ENCODE data around the gene NDUFAF5. TPM values are rescaled to one million over a fixed set of nuclear protein-coding genes. Genes with fewer than 3 reads are reported as not detected.
A peak's percentile ranks its signal among the peaks of the same experiment; 100 is the strongest.

Gene NDUFAF5
- total RNA-seq, 4 donors from 2014 or later, result 14.5 to 33.6 (median 16.8) TPM

- TF ChIP-seq, protein P1, sequence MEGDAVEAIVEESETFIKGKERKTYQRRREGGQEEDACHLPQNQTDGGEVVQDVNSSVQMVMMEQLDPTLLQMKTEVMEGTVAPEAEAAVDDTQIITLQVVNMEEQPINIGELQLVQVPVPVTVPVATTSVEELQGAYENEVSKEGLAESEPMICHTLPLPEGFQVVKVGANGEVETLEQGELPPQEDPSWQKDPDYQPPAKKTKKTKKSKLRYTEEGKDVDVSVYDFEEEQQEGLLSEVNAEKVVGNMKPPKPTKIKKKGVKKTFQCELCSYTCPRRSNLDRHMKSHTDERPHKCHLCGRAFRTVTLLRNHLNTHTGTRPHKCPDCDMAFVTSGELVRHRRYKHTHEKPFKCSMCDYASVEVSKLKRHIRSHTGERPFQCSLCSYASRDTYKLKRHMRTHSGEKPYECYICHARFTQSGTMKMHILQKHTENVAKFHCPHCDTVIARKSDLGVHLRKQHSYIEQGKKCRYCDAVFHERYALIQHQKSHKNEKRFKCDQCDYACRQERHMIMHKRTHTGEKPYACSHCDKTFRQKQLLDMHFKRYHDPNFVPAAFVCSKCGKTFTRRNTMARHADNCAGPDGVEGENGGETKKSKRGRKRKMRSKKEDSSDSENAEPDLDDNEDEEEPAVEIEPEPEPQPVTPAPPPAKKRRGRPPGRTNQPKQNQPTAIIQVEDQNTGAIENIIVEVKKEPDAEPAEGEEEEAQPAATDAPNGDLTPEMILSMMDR (IDR thresholded peaks at IDR 0.05 in 4 of 5, conservative IDR thresholded peaks at IDR 0.05 in 1 of 5), result no peak
- TF ChIP-seq POLR2A (IDR thresholded peaks at IDR 0.05), result no peak
- no peak for ATAC-seq
- no peaks in the 10 kb centered on the region for H3K9me3 ChIP-seq
- peaks cover 17 to 18% of the 10 kb centered on the region in 2 donors for H3K4me1 ChIP-seq
- intact Hi-C loops (cut with DNase I; ENCODE audit: low total_unique reads), result no loop called here
- H3K36me3 ChIP-seq, result no peaks in the 10 kb centered on the region
- no peaks in the 10 kb centered on the region for H3K27me3 ChIP-seq
- in situ Hi-C loops (cut with MboI; ENCODE audit: low sequenced_read_pairs in 4 of 4), result no loop called here
- DNase-seq, result no peak
- H3K27ac ChIP-seq, result no peak overlapping the region
- no peak overlapping the region for H3K4me3 ChIP-seq
These were observed 67.5 kb downstream of the NDUFAF5 start for GRCh38 chr20:13852306-13852705.

DNA sequence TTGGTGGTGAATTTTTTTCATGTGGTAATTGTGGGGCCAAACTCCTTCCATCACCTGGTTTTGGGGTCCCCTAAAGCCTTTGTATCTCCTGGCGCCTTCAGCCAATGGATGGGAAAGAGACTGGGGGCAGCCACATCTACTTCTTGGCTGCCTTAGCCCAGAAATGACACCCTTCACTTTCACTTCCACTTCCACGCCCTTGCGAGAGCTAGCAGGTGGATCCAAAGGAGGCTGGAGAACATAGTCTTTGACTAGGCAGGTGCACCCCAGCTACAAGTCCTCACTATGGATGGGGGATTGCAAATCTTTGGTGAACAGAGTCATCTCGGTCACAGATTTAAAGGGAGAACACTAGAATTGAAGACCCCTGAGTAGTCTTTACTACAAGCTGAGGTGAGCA, 70.8 kb downstream of the NDUFAF5 start:
- TF ChIP-seq, protein P1 (IDR thresholded peaks at IDR 0.05 in 4 of 5, conservative IDR thresholded peaks at IDR 0.05 in 1 of 5), result no peak
- no peak for TF ChIP-seq POLR2A (IDR thresholded peaks at IDR 0.05)
- Histone ChIP-seq H3K27me3 (no peaks in the 10 kb centered on the region), H3K4me1 (peaks cover 24 to 28% of the 10 kb centered on the region in 2 donors), H3K27ac (no peak overlapping the region), H3K36me3 (no peaks in the 10 kb centered on the region), H3K9me3 (no peaks in the 10 kb centered on the region), H3K4me3 (no peak overlapping the region)
- in situ Hi-C loops (cut with MboI; ENCODE audit: low sequenced_read_pairs in 4 of 4) (no loop called here), intact Hi-C loops (cut with DNase I; ENCODE audit: low total_unique reads) (loop anchor here (5.0 kb wide), 1 partner anchor 53 kb away; no protein-coding TSS in a partner anchor)
- ATAC-seq, result no peak
- no peak for DNase-seq

GRCh38 chr20:13856354-13856753, 71.5 kb downstream of the NDUFAF5 start:
- Histone ChIP-seq H3K27me3 (no peaks in the 10 kb centered on the region), H3K4me3 (no peak overlapping the region), H3K9me3 (no peaks in the 10 kb centered on the region), H3K4me1 (peaks cover 24 to 25% of the 10 kb centered on the region in 2 donors), H3K27ac (no peak overlapping the region), H3K36me3 (no peaks in the 10 kb centered on the region)
- intact Hi-C loops (cut with DNase I; ENCODE audit: low total_unique reads), result loop anchor here (5.0 kb wide), 1 partner anchor 54 kb away; no protein-coding TSS in a partner anchor
- TF ChIP-seq, protein P1 (IDR thresholded peaks at IDR 0.05 in 4 of 5, conservative IDR thresholded peaks at IDR 0.05 in 1 of 5), result no peak
- no peak for TF ChIP-seq POLR2A (IDR thresholded peaks at IDR 0.05)
- ATAC-seq (no peak), DNase-seq (no peak)
- in situ Hi-C loops (cut with MboI; ENCODE audit: low sequenced_read_pairs in 4 of 4), result no loop called here

GRCh38 chr20:13857304-13857703, 72.5 kb downstream of the NDUFAF5 start:
- H3K27ac ChIP-seq, result peak overlapping the region in 3 of 4 donors; percentile 8 to 56 (median 51)
- no peaks in the 10 kb centered on the region for H3K9me3 ChIP-seq
- in situ Hi-C loops (cut with MboI; ENCODE audit: low sequenced_read_pairs in 4 of 4) (no loop called here), intact Hi-C loops (cut with DNase I; ENCODE audit: low total_unique reads) (loop anchor here (1.0 to 5.0 kb wide), 2 partner anchors 9 to 55 kb away; no protein-coding TSS in a partner anchor)
- no peaks in the 10 kb centered on the region for H3K36me3 ChIP-seq
- DNase-seq (peak; percentile 58 to 86), ATAC-seq (peak; percentile 93 to 97)
- no peak for TF ChIP-seq POLR2A (IDR thresholded peaks at IDR 0.05)
- TF ChIP-seq, protein P1 (IDR thresholded peaks at IDR 0.05 in 4 of 5, conservative IDR thresholded peaks at IDR 0.05 in 1 of 5), result no peak
- H3K27me3 ChIP-seq, result no peaks in the 10 kb centered on the region
- peaks cover 15 to 17% of the 10 kb centered on the region in 2 donors for H3K4me1 ChIP-seq
- H3K4me3 ChIP-seq, result no peak overlapping the region

- Histone ChIP-seq H3K27ac (peak overlapping the region in 2 of 4 donors; percentile 8 to 56), H3K4me1 (peaks cover 15 to 17% of the 10 kb centered on the region in 2 donors), H3K9me3 (no peaks in the 10 kb centered on the region), H3K27me3 (no peaks in the 10 kb centered on the region), H3K36me3 (no peaks in the 10 kb centered on the region), H3K4me3 (no peak overlapping the region)
- ATAC-seq, result no peak
- no peak for TF ChIP-seq POLR2A (IDR thresholded peaks at IDR 0.05)
- TF ChIP-seq, protein P1 (IDR thresholded peaks at IDR 0.05 in 4 of 5, conservative IDR thresholded peaks at IDR 0.05 in 1 of 5), result no peak
- no peak for DNase-seq
- in situ Hi-C loops (cut with MboI; ENCODE audit: low sequenced_read_pairs in 4 of 4) (no loop called here), intact Hi-C loops (cut with DNase I; ENCODE audit: low total_unique reads) (loop anchor here (1.0 to 5.0 kb wide), 2 partner anchors 8 to 56 kb away; no protein-coding TSS in a partner anchor)
These were observed 73.1 kb downstream of the NDUFAF5 start for GRCh38 chr20:13857961-13858360.

Data from gastrocnemius medialis (tissue), 4 donors.